Right kidney (tissue), 1 donor: ENCODE data around the gene IL17F.

Experiments used
- DNase-seq: peaks from one replicate; pipeline ENCODE4 v3.0.0-alpha.2; 2016

The IL17F gene

DNA sequence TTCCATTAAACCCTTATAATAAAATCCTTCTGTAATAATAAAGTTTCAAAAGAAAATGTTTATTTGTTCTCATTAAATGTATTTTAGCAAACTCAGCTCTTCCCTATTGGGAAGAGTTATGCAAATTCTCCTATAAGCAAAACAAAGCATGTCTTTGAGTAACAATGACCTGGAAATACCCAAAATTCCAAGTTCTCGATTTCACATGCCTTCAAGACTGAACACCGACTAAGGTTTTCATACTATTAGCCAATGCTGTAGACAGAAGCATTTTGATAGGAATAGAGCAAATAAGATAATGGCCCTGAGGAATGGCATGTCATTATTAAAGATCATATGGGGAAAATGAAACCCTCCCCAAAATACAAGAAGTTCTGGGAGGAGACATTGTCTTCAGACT lies 54.3 kb downstream of the IL17F start:
- DNase-seq: no peak

DNA sequence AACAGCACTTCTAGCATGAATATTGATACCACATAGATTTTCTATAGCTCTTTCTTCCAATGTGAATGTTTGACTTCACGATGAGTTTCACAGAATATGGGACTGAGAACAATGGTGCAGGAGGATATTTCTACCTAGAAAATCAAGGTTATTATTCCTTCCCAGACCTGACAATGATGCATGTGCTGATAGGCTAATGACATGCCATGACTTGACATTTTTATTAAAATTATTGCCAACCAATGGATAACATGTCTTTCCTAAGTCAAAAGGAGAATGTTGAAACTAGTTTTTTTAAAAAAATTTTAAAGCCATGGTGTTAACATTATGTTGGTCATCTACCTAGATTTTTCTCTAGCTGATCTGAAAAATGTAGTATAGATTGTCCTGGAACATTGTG lies 57.2 kb downstream of the IL17F start:
- no peak for DNase-seq
